ENCODE measurements around the gene MDN1.

GRCh38 chr6:89618026-89618425 lies 201.6 kb downstream of the MDN1 start:
- TF ChIP-seq, protein P1, sequence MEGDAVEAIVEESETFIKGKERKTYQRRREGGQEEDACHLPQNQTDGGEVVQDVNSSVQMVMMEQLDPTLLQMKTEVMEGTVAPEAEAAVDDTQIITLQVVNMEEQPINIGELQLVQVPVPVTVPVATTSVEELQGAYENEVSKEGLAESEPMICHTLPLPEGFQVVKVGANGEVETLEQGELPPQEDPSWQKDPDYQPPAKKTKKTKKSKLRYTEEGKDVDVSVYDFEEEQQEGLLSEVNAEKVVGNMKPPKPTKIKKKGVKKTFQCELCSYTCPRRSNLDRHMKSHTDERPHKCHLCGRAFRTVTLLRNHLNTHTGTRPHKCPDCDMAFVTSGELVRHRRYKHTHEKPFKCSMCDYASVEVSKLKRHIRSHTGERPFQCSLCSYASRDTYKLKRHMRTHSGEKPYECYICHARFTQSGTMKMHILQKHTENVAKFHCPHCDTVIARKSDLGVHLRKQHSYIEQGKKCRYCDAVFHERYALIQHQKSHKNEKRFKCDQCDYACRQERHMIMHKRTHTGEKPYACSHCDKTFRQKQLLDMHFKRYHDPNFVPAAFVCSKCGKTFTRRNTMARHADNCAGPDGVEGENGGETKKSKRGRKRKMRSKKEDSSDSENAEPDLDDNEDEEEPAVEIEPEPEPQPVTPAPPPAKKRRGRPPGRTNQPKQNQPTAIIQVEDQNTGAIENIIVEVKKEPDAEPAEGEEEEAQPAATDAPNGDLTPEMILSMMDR (IDR thresholded peaks at IDR 0.05 in 8 of 11, conservative IDR thresholded peaks at IDR 0.05 in 3 of 11) = no peak
- TF ChIP-seq POLR2A (IDR thresholded peaks at IDR 0.05) = no peak
- no peak for TF ChIP-seq POLR2AphosphoS5 (IDR thresholded peaks at IDR 0.05)
